PC-9 (cell line): ENCODE measurements around the gene LIN37.

Source experiments
- EZH2 ChIP-seq: fragments of 200-600 bp; sonication (generic); IDR thresholded peaks from 2 replicates; pipeline ENCODE4 v1.8.0; 2017; ENCODE audit warnings: antibody characterized with exemption, low read depth
- TF ChIP-seq, protein P1 (sequence below): fragments of 200-600 bp; sonication (generic); conservative IDR thresholded peaks from 2 replicates; pipeline ENCODE4 v1.6.1; 2017; ENCODE audit warnings: mixed run types, antibody characterized with exemption, mild to moderate bottlenecking, moderate library complexity

DNA sequence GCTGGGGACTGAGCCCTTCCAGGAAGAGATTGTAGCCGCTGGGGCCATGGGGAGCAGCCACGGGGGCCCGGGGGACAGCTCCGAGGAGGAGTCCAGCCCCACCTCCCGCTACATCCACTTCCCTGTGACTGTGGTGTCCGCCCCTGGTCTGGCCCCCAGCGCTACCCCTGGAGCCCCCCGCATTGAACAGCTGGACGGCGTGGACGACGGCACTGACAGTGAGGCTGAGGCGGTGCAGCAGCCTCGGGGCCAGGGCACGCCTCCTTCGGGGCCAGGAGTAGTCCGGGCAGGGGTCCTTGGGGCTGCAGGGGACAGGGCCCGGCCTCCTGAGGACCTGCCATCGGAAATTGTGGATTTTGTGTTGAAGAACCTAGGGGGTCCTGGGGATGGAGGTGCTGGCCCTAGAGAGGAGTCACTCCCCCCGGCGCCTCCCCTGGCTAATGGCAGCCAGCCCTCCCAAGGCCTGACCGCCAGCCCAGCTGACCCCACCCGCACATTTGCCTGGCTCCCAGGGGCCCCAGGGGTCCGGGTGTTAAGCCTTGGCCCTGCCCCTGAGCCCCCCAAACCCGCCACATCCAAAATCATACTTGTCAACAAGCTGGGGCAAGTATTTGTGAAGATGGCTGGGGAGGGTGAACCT is 15.7 kb upstream of the LIN37 start:
- TF ChIP-seq, protein P1, sequence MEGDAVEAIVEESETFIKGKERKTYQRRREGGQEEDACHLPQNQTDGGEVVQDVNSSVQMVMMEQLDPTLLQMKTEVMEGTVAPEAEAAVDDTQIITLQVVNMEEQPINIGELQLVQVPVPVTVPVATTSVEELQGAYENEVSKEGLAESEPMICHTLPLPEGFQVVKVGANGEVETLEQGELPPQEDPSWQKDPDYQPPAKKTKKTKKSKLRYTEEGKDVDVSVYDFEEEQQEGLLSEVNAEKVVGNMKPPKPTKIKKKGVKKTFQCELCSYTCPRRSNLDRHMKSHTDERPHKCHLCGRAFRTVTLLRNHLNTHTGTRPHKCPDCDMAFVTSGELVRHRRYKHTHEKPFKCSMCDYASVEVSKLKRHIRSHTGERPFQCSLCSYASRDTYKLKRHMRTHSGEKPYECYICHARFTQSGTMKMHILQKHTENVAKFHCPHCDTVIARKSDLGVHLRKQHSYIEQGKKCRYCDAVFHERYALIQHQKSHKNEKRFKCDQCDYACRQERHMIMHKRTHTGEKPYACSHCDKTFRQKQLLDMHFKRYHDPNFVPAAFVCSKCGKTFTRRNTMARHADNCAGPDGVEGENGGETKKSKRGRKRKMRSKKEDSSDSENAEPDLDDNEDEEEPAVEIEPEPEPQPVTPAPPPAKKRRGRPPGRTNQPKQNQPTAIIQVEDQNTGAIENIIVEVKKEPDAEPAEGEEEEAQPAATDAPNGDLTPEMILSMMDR: no peak
- no peak for TF ChIP-seq EZH2
